Loucy (cell line): Measurements from ENCODE around the gene RCN2.

ENCODE experiments used
- H2AFZ ChIP-seq: fragments of 200-600 bp; sonication (generic); 2 replicates; pipeline ENCODE4 v1.6.0; 2016; ENCODE audit warnings: antibody characterized with exemption, mild to moderate bottlenecking, low read length, moderate library complexity
- H3F3A ChIP-seq: fragments of 200-600 bp; 2 replicates; pipeline ENCODE4 v1.6.0; 2016; ENCODE audit warnings: antibody characterized with exemption, low read depth, mild to moderate bottlenecking
- H3K27me3 ChIP-seq: fragments of 200-600 bp; sonication (generic); 2 replicates; pipeline ENCODE4 v1.6.1; 2014; ENCODE audit warnings: low read length, mild to moderate bottlenecking; ENCODE audit not compliant: insufficient read depth, poor library complexity, severe bottlenecking
- H3K36me3 ChIP-seq: fragments of 200-600 bp; sonication (generic); 2 replicates; pipeline ENCODE4 v1.6.1; 2016; ENCODE audit warnings: low read length; ENCODE audit not compliant: insufficient read depth
- H3K4me1 ChIP-seq: fragments of 200-600 bp; sonication (generic); 2 replicates; pipeline ENCODE4 v1.5.1; 2014; ENCODE audit warnings: low read length, mild to moderate bottlenecking; ENCODE audit not compliant: insufficient read depth, poor library complexity, severe bottlenecking
- H3K4me2 ChIP-seq: fragments of 200-600 bp; sonication (generic); 2 replicates; pipeline ENCODE4 v1.6.0; 2014; ENCODE audit warnings: antibody characterized with exemption, low read length, low read depth, mild to moderate bottlenecking; ENCODE audit not compliant: poor library complexity, severe bottlenecking
- H3K4me3 ChIP-seq: fragments of 200-600 bp; sonication (generic); 2 replicates; pipeline ENCODE4 v1.5.1; 2014; ENCODE audit warnings: low read length, mild to moderate bottlenecking, mixed read lengths; ENCODE audit not compliant: poor library complexity, severe bottlenecking
- H3K79me2 ChIP-seq: fragments of 200-600 bp; sonication (generic); 2 replicates; pipeline ENCODE4 v1.6.1; 2014; ENCODE audit warnings: low read length; ENCODE audit not compliant: insufficient read depth
- H3K9ac ChIP-seq: fragments of 200-600 bp; sonication (generic); 2 replicates; pipeline ENCODE4 v1.6.0; 2014; ENCODE audit warnings: mild to moderate bottlenecking, low read depth, low read length, moderate library complexity; ENCODE audit not compliant: poor library complexity, severe bottlenecking
- H3K9me2 ChIP-seq: fragments of 200-600 bp; sonication (generic); replicated peaks from 2 replicates; pipeline ENCODE4 v1.6.1; 2016; ENCODE audit warnings: low read depth, low read length, mixed read lengths
- H3K9me3 ChIP-seq: fragments of 200-600 bp; sonication (generic); 2 replicates; pipeline ENCODE4 v1.6.1; 2014; ENCODE audit warnings: mild to moderate bottlenecking, antibody characterized with exemption, low read length, low read depth; ENCODE audit not compliant: insufficient read depth
- H4K20me1 ChIP-seq: fragments of 200-600 bp; sonication (generic); 2 replicates; pipeline ENCODE4 v1.6.0; 2014; ENCODE audit warnings: antibody characterized with exemption, low read length, mild to moderate bottlenecking; ENCODE audit not compliant: insufficient read depth, poor library complexity, severe bottlenecking
- EZH2phosphoT487 ChIP-seq: fragments of 200-600 bp; IDR thresholded peaks from 2 replicates; pipeline ENCODE4 v1.6.1; 2018; ENCODE audit warnings: antibody characterized with exemption, mild to moderate bottlenecking, moderate library complexity, borderline replicate concordance
- TF ChIP-seq, protein P1 (sequence below): fragments of 200-600 bp; sonication (generic); conservative IDR thresholded peaks from 2 replicates; pipeline ENCODE4 v1.5.1; 2014; ENCODE audit warnings: mild to moderate bottlenecking, antibody characterized with exemption, low read length

RCN2 gene

GRCh38 chr15:76929011-76929760 is 2.4 kb upstream of the RCN2 start:
- Histone ChIP-seq H3K27me3 (no peaks in the 10 kb centered on the region), H3K79me2 (peaks cover 26% of the 10 kb centered on the region), H3K36me3 (no peaks in the 10 kb centered on the region), H3K4me1 (peaks cover 25% of the 10 kb centered on the region), H3F3A (no peaks in the 10 kb centered on the region), H3K9me3 (no peaks in the 10 kb centered on the region), H3K4me3 (no peak overlapping the region), H2AFZ (no peak overlapping the region), H3K9me2 (no peaks in the 10 kb centered on the region), H3K4me2 (no peak overlapping the region), H4K20me1 (peaks cover 20% of the 10 kb centered on the region), H3K9ac (no peak overlapping the region)
- TF ChIP-seq, protein P1, sequence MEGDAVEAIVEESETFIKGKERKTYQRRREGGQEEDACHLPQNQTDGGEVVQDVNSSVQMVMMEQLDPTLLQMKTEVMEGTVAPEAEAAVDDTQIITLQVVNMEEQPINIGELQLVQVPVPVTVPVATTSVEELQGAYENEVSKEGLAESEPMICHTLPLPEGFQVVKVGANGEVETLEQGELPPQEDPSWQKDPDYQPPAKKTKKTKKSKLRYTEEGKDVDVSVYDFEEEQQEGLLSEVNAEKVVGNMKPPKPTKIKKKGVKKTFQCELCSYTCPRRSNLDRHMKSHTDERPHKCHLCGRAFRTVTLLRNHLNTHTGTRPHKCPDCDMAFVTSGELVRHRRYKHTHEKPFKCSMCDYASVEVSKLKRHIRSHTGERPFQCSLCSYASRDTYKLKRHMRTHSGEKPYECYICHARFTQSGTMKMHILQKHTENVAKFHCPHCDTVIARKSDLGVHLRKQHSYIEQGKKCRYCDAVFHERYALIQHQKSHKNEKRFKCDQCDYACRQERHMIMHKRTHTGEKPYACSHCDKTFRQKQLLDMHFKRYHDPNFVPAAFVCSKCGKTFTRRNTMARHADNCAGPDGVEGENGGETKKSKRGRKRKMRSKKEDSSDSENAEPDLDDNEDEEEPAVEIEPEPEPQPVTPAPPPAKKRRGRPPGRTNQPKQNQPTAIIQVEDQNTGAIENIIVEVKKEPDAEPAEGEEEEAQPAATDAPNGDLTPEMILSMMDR, result no peak
- no peak for TF ChIP-seq EZH2phosphoT487

GRCh38 chr15:76930831-76931396 is 635 bp upstream of the RCN2 start:
- Histone ChIP-seq H3K36me3 (no peaks in the 10 kb centered on the region), H3K27me3 (no peaks in the 10 kb centered on the region), H3K9me2 (no peaks in the 10 kb centered on the region), H3K4me1 (peaks cover 40% of the 10 kb centered on the region), H3K4me2 (peak overlapping the region; percentile 78), H3F3A (no peaks in the 10 kb centered on the region), H2AFZ (peak overlapping the region; percentile 94), H3K9me3 (no peaks in the 10 kb centered on the region), H3K79me2 (peaks cover 32% of the 10 kb centered on the region), H4K20me1 (peaks cover 24% of the 10 kb centered on the region), H3K4me3 (peak overlapping the region; percentile 80), H3K9ac (peak overlapping the region; percentile 78)
- TF ChIP-seq, protein P1, result no peak
- TF ChIP-seq EZH2phosphoT487, result no peak

- H3K9me2 ChIP-seq, result no peaks in the 10 kb centered on the region
- H3K27me3 ChIP-seq, result no peaks in the 10 kb centered on the region
- H3K4me1 ChIP-seq, result peaks cover 47% of the 10 kb centered on the region
- H2AFZ ChIP-seq, result peak overlapping the region; percentile 78; the same call in 1 of the 2 replicates
- H3K79me2 ChIP-seq, result peaks cover 32% of the 10 kb centered on the region
- H3K4me2 ChIP-seq, result peak overlapping the region; percentile 78
- H4K20me1 ChIP-seq, result peaks cover 24% of the 10 kb centered on the region
- peak overlapping the region; percentile 80 for H3K4me3 ChIP-seq
- no peaks in the 10 kb centered on the region for H3F3A ChIP-seq
- H3K9ac ChIP-seq, result peak overlapping the region; percentile 93
- TF ChIP-seq, protein P1, result no peak
- H3K9me3 ChIP-seq, result no peaks in the 10 kb centered on the region
- H3K36me3 ChIP-seq, result no peaks in the 10 kb centered on the region
Measured at GRCh38 chr15:76932135-76932966, 802 bp downstream of the RCN2 start.
